Measurements from ENCODE around the gene KLHDC10. TPM values are rescaled to one million over a fixed set of nuclear protein-coding genes. Genes with fewer than 3 reads are reported as not detected.
A peak's percentile ranks its signal among the peaks of the same experiment; 100 is the strongest.

The KLHDC10 gene
- total and polyA plus RNA-seq, 2 of the 13 experiments (the other 11 are each of a cell fraction or from before 2014, with no cell fraction given): 11.9 to 21.6 TPM

GRCh38 chr7:130069978-130070860 lies at the start of gene KLHDC10 (continued):
- TF ChIP-seq ZNF646 (CRISPR knock-in tag; IDR thresholded peaks at IDR 0.05) (no peak), SP5 (CRISPR knock-in tag; IDR thresholded peaks at IDR 0.05; ENCODE audit: borderline replicate concordance, low read depth) (peak; percentile 42; the same call in 1 of the 2 replicates), GZF1 (CRISPR knock-in tag; IDR thresholded peaks at IDR 0.05) (0 out of 2 replicates have a peak, but pooled peaks have one; percentile 31), ZNF788 (CRISPR knock-in tag; IDR thresholded peaks at IDR 0.05; ENCODE audit: borderline replicate concordance) (peak; percentile 92; the same call in 1 of the 2 replicates), POLR2AphosphoS5 (IDR thresholded peaks at IDR 0.05; ENCODE audit: low read depth, low read length) (peak; percentile 68), TGIF2 (CRISPR knock-in tag; IDR thresholded peaks at IDR 0.05) (no peak), ARID3A (IDR thresholded peaks at IDR 0.05; ENCODE audit: low read depth, low read length) (0 out of 2 replicates have a peak, but pooled peaks have one; percentile 17), KLF15 (CRISPR knock-in tag; IDR thresholded peaks at IDR 0.05; ENCODE audit: borderline replicate concordance) (no peak), MATR3 (CRISPR knock-in tag; IDR thresholded peaks at IDR 0.05) (no peak), ZSCAN30 (CRISPR knock-in tag; IDR thresholded peaks at IDR 0.05) (peak; percentile 58; the same call in 1 of the 2 replicates), ZSCAN12 (CRISPR knock-in tag; IDR thresholded peaks at IDR 0.05) (no peak), ZNF709 (CRISPR knock-in tag; IDR thresholded peaks at IDR 0.05) (peak; percentile 69), CSRNP2 (CRISPR knock-in tag; conservative IDR thresholded peaks at IDR 0.05; ENCODE audit: low read depth) (no peak), ATF1 (CRISPR knock-in tag; IDR thresholded peaks at IDR 0.05) (peak; percentile 85), ZNF784 (CRISPR knock-in tag; IDR thresholded peaks at IDR 0.05; ENCODE audit: borderline replicate concordance) (no peak; the same call in 1 of the 2 replicates), ZNF557 (CRISPR knock-in tag; IDR thresholded peaks at IDR 0.05) (no peak), CHD2 (IDR thresholded peaks at IDR 0.05; ENCODE audit: low read depth, low read length) (no peak), NR1H2 (CRISPR knock-in tag; IDR thresholded peaks at IDR 0.05; ENCODE audit: borderline replicate concordance, low read depth) (no peak)
